ENCODE measurements around the gene FAU. TPM values are rescaled to one million over a fixed set of nuclear protein-coding genes. Genes with fewer than 3 reads are reported as not detected.
A peak's percentile ranks its signal among the peaks of the same experiment; 100 is the strongest.

Gene FAU
- total RNA-seq, 1 donor from 2014 or later: 1,041 TPM

- H3K4me3 ChIP-seq (ENCODE audit: low read depth, low read length): no peak overlapping the region
- DNase-seq (ENCODE audit: low read depth): no peak
- TF ChIP-seq, protein P1, sequence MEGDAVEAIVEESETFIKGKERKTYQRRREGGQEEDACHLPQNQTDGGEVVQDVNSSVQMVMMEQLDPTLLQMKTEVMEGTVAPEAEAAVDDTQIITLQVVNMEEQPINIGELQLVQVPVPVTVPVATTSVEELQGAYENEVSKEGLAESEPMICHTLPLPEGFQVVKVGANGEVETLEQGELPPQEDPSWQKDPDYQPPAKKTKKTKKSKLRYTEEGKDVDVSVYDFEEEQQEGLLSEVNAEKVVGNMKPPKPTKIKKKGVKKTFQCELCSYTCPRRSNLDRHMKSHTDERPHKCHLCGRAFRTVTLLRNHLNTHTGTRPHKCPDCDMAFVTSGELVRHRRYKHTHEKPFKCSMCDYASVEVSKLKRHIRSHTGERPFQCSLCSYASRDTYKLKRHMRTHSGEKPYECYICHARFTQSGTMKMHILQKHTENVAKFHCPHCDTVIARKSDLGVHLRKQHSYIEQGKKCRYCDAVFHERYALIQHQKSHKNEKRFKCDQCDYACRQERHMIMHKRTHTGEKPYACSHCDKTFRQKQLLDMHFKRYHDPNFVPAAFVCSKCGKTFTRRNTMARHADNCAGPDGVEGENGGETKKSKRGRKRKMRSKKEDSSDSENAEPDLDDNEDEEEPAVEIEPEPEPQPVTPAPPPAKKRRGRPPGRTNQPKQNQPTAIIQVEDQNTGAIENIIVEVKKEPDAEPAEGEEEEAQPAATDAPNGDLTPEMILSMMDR (conservative IDR thresholded peaks at IDR 0.05; ENCODE audit: low read depth, low read length): no peak
Measured at GRCh38 chr11:65089621-65090020, 32.3 kb downstream of the FAU start.

DNA sequence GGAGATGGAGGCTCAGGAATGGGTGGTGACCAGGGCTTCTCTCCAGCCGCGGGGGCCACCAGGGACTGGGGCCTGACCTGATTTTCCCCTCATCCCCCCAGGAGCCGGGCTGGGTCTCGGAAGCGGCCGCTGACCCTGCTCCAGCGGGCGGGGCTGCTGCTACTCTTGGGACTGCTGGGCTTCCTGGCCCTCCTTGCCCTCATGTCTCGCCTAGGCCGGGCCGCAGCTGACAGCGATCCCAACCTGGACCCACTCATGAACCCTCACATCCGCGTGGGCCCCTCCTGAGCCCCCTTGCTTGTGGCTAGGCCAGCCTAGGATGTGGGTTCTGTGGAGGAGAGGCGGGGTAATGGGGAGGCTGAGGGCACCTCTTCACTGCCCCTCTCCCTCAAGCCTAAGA lies 34.1 kb downstream of the FAU start:
- no peak overlapping the region for H3K4me3 ChIP-seq (ENCODE audit: low read depth, low read length)
- DNase-seq (ENCODE audit: low read depth): no peak
- TF ChIP-seq, protein P1 (conservative IDR thresholded peaks at IDR 0.05; ENCODE audit: low read depth, low read length): no peak

GRCh38 chr11:65087216-65087615 lies 34.7 kb downstream of the FAU start:
- DNase-seq (ENCODE audit: low read depth): no peak
- TF ChIP-seq, protein P1 (conservative IDR thresholded peaks at IDR 0.05; ENCODE audit: low read depth, low read length): no peak
- H3K4me3 ChIP-seq (ENCODE audit: low read depth, low read length): no peak overlapping the region

DNA sequence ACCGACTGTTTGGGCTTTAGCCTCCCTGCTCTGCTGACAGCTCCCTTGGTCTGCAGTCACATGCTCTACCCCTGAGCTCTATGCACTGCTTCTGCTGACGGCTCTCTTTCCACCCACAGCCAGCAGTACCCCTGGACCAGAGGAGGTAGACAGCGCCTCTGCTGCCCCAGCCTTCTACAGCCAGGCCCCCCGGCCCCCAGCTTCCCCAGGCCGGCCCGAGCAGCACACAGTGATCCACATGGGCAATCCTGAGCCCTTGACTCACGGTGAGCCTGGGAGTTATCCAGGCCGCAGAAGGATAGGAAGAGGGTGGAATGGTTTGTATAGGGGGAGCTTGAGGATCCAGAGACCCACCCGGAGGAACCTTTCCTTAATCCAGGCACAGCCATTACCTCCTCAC lies 35.1 kb downstream of the FAU start:
- no peak for DNase-seq (ENCODE audit: low read depth)
- TF ChIP-seq, protein P1 (conservative IDR thresholded peaks at IDR 0.05; ENCODE audit: low read depth, low read length): no peak
- no peak overlapping the region for H3K4me3 ChIP-seq (ENCODE audit: low read depth, low read length)

- no peak overlapping the region for H3K4me3 ChIP-seq (ENCODE audit: low read depth, low read length)
- TF ChIP-seq, protein P1 (conservative IDR thresholded peaks at IDR 0.05; ENCODE audit: low read depth, low read length): no peak
Measured at GRCh38 chr11:65085446-65085845, 36.5 kb downstream of the FAU start.

DNA sequence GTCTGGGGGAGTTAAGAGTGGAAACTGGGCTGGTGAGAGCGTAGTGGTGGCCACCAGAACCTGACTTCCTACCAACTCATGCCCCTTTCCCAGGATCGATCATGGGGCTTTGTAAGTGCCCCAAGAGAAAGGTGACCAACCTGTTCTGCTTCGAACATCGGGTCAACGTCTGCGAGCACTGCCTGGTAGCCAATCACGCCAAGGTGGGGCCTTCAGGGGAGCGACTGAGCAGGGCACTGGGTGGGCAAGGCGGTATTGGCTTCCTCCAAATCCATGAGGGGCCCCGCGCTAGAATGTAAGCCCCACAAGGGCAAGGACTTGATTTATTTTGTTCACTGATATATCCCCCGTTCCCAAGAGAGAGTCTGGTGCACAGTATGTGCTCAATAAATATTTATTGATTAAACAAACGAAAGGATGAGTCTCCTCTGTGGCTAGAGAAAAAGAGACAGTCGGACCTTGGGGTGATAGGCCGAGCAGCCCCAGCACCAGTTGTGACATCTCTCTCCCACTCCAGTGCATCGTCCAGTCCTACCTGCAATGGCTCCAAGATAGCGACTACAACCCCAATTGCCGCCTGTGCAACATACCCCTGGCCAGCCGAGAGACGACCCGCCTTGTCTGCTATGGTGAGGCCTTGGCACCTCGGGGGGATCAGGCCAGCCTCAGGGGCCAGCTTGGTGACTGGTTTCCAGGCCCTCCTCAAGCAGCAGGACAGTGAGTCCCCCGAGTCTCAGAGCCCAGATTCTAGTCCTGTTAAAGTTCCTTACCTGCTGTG lies 37.1 kb downstream of the FAU start:
- peak overlapping the region; percentile 81 for H3K4me3 ChIP-seq (ENCODE audit: low read depth, low read length)
- no peak for DNase-seq (ENCODE audit: low read depth)
- TF ChIP-seq, protein P1 (conservative IDR thresholded peaks at IDR 0.05; ENCODE audit: low read depth, low read length): no peak

More at GRCh38 chr11:65085446-65085845, 36.5 kb downstream of the FAU start:
- DNase-seq (ENCODE audit: low read depth): no peak

All from epithelial cell of proximal tubule (primary cell).